Measurements from ENCODE around the gene ARID5B. TPM values are rescaled to one million over a fixed set of nuclear protein-coding genes. Genes with fewer than 3 reads are reported as not detected.

ARID5B gene
- polyA plus RNA-seq, 1 donor from 2014 or later: 2.1 TPM

Other genes with a start within 250 kb of the ARID5B start
- 0.31 TPM in 1 of 2 replicates, not detected in the other for gene CABCOCO1, start 238.8 kb upstream of the ARID5B start, polyA plus RNA-seq

Data from neural cell (in vitro differentiated cells).